Mesenchymal stem cell (in vitro differentiated cells and primary cell): ENCODE results near the gene MLLT1.

ENCODE experiments used
- DNase-seq: peaks from one replicate; pipeline ENCODE4 v3.0.0-alpha.2; 2013
- H2AFZ ChIP-seq: one replicate; pipeline ENCODE4 v1.6.1; 2013; ENCODE audit warnings: low read depth, mild to moderate bottlenecking, control low read depth, inconsistent platforms, low read length, moderate library complexity
- H2AK5ac ChIP-seq: 2 replicates; pipeline ENCODE4 v1.6.1; 2013; ENCODE audit warnings: low read length, moderate library complexity, mild to moderate bottlenecking, inconsistent platforms; ENCODE audit not compliant: severe bottlenecking
- H2BK120ac ChIP-seq: one replicate; pipeline ENCODE4 v1.6.1; 2013; ENCODE audit warnings: low read depth, mild to moderate bottlenecking, inconsistent platforms, low read length, moderate library complexity
- H2BK12ac ChIP-seq, 2 experiments: one replicate each; pipeline ENCODE4 v1.6.1; 2013; ENCODE audit warnings: inconsistent platforms in 2 of 2, low read length in 2 of 2, mild to moderate bottlenecking in 2 of 2, moderate library complexity in 2 of 2, control low read depth in 1 of 2
- H2BK15ac ChIP-seq: one replicate; pipeline ENCODE4 v1.6.1; 2013; ENCODE audit warnings: mild to moderate bottlenecking, low read depth, inconsistent platforms; ENCODE audit not compliant: poor library complexity, severe bottlenecking
- H2BK5ac ChIP-seq: 2 replicates; pipeline ENCODE4 v1.6.1; 2013; ENCODE audit warnings: low read depth, mild to moderate bottlenecking, low read length, control low read depth, inconsistent platforms; ENCODE audit not compliant: poor library complexity, severe bottlenecking
- H3K14ac ChIP-seq, 2 experiments: one replicate each; pipeline ENCODE4 v1.6.1; 2013; ENCODE audit warnings: inconsistent platforms in 2 of 2, low read length in 2 of 2, control low read depth in 1 of 2, mild to moderate bottlenecking in 1 of 2, moderate library complexity in 1 of 2
- H3K18ac ChIP-seq, 2 experiments: one replicate each; pipeline ENCODE4 v1.6.1; 2013; ENCODE audit warnings: inconsistent platforms in 2 of 2, low read length in 2 of 2, control low read depth in 1 of 2, low read depth in 1 of 2, mild to moderate bottlenecking in 1 of 2
- H3K23ac ChIP-seq, 2 experiments: one replicate each; pipeline ENCODE4 v1.6.1; 2013; ENCODE audit warnings: inconsistent platforms in 2 of 2, low read length in 2 of 2, mild to moderate bottlenecking in 2 of 2, moderate library complexity in 2 of 2, control low read depth in 1 of 2
- H3K27ac ChIP-seq: 2 replicates; pipeline ENCODE4 v1.5.1; 2013; ENCODE audit warnings: mild to moderate bottlenecking, moderate library complexity, low read length, control low read depth, inconsistent platforms; ENCODE audit not compliant: poor library complexity, severe bottlenecking
- H3K27me3 ChIP-seq, 2 experiments: 2 replicates each; pipeline versions ENCODE4 v1.6.1 to v1.7.0; 2013; ENCODE audit warnings: low read length in 2 of 2, mild to moderate bottlenecking in 2 of 2, moderate library complexity in 2 of 2, control low read depth in 1 of 2, inconsistent platforms in 1 of 2; ENCODE audit not compliant: control insufficient read depth in 1 of 2, insufficient read depth in 1 of 2
- H3K36me3 ChIP-seq, 2 experiments: 2 replicates each; pipeline versions ENCODE4 v1.6.1 to v1.7.0; 2013; ENCODE audit warnings: low read length in 2 of 2, control low read depth in 1 of 2, inconsistent platforms in 1 of 2, low read depth in 1 of 2, mild to moderate bottlenecking in 1 of 2; ENCODE audit not compliant: insufficient read depth in 2 of 2, control insufficient read depth in 1 of 2
- H3K4ac ChIP-seq, 2 experiments: one replicate each; pipeline ENCODE4 v1.6.1; 2013; ENCODE audit warnings: inconsistent platforms in 2 of 2, low read length in 2 of 2, mild to moderate bottlenecking in 2 of 2, moderate library complexity in 2 of 2, control low read depth in 1 of 2, low read depth in 1 of 2
- H3K4me1 ChIP-seq: 2 replicates; pipeline ENCODE4 v1.6.1; 2013; ENCODE audit warnings: low read depth, low read length, control low read depth; ENCODE audit not compliant: control insufficient read depth, insufficient read depth
- H3K4me2 ChIP-seq: 2 replicates; pipeline ENCODE4 v1.6.1; 2013; ENCODE audit warnings: low read length, mild to moderate bottlenecking, inconsistent platforms; ENCODE audit not compliant: poor library complexity, severe bottlenecking
- H3K4me3 ChIP-seq, 2 experiments: 2 replicates each; pipeline versions ENCODE4 v1.5.1 to v1.7.0; 2013; ENCODE audit warnings: low read length in 2 of 2, mild to moderate bottlenecking in 2 of 2, control low read depth in 1 of 2, low read depth in 1 of 2; ENCODE audit not compliant: insufficient read depth in 1 of 2
- H3K79me1 ChIP-seq: replicated peaks from 2 replicates; pipeline ENCODE4 v1.6.1; 2013; ENCODE audit warnings: mild to moderate bottlenecking, control low read depth, low read length, inconsistent platforms; ENCODE audit not compliant: poor library complexity, severe bottlenecking
- H3K9ac ChIP-seq: 2 replicates; pipeline ENCODE4 v1.7.0; 2013; ENCODE audit warnings: mild to moderate bottlenecking, low read length, moderate library complexity
- H3K9me3 ChIP-seq: 2 replicates; pipeline ENCODE4 v1.7.0; 2013; ENCODE audit warnings: mild to moderate bottlenecking, low read length; ENCODE audit not compliant: control insufficient read depth
- H4K8ac ChIP-seq: one replicate; pipeline ENCODE4 v1.6.1; 2013; ENCODE audit warnings: inconsistent platforms, mild to moderate bottlenecking, low read length, moderate library complexity
- H4K91ac ChIP-seq: one replicate; pipeline ENCODE4 v1.6.1; 2013; ENCODE audit warnings: mild to moderate bottlenecking, low read length, inconsistent platforms
- WGBS: methylation state at CpG from one replicate; pipeline ENCODE4 v1.1.7; 2013; ENCODE audit warnings: mixed read lengths; 5-methylcytosine and 5-hydroxymethylcytosine counted together

MLLT1 gene

DNA sequence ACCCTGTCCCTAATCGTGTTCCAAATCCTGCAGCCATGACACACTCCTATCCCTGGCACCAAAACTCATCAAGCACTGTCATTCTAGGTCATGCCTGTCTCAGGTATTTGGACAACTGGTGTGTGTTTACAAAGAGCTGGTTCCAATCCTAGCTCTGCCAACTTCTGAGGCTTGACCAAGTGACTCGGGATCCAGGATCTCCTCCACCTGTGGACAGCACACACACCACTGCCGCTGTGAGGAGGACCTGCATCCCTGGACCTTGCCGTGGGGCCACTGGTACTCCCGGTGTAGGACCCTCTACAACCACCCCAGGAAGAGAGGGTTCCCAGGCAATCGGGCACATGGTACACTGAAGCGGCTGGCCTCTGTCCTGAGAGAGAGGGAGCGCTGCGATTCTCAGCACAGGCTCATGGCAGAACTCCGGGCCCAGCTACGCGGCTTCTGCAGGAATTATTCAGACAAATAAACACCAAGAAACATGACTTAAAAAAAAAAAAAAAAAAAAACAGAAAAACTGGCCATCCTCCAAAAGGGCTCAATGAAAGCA lies 20.4 kb downstream of the MLLT1 start:
- Histone ChIP-seq H2AFZ (no peak overlapping the region), H3K9ac (no peak overlapping the region), H2BK120ac (no peak overlapping the region), H3K36me3 (peaks cover 55 to 62% of the 10 kb centered on the region in 2 experiments), H3K27me3 (no peaks in the 10 kb centered on the region), H3K18ac (no peak overlapping the region), H3K79me1 (peaks cover 43% of the 10 kb centered on the region), H3K4me3 (no peak overlapping the region), H2BK5ac (no peak overlapping the region), H3K9me3 (no peaks in the 10 kb centered on the region), H4K8ac (no peak overlapping the region), H3K23ac (no peak overlapping the region), H2BK15ac (no peak overlapping the region), H2AK5ac (no peak overlapping the region), H4K91ac (no peak overlapping the region), H3K14ac (no peak overlapping the region), H3K27ac (no peak overlapping the region), H3K4ac (no peak overlapping the region), H2BK12ac (no peak overlapping the region), H3K4me1 (peaks cover 11% of the 10 kb centered on the region), H3K4me2 (no peak overlapping the region)
- DNase-seq, result no peak
- WGBS, result 92% methylated on average over 12 of the region's 12 CpGs

GRCh38 chr19:6258812-6259311 lies 20.9 kb downstream of the MLLT1 start:
- Histone ChIP-seq H2BK5ac (no peak overlapping the region), H3K23ac (no peak overlapping the region)
- 98% methylated on average over 15 of the region's 15 CpGs for WGBS

DNA sequence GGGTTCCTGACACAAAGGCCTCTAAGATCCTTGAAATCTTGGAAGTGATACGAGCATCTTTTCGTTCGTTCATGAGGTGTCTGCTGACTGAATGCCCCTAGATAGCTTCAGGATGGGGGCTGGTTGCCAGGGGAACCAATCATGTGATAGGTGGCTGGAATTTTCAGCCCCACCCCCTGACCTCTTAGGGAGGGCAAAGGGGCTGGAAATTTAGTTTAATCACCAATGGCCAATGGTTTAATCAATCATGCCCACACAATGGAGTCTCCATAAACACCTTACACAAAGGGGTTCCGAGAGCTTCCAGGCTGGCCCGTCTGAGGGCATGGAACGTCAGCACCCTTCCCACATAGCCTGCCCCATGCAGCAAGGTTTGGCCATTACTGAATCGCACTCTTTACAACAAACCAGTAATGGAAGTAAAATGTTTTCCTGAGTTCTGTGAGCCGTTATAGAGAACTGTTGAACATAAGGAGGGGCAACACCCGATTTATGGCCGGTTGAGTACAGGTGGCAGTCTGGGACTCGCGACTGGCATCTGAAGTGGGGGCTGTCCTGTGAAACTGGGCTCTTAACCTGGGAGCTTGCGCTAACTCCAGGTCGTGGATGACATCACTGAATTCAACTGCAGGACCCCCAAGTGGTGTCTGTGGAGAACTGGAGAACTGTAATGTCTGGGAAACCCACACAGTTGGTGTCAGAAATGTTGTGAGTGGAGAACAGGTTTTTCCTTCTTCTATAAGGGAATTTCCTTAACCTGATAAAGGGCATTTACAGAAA lies 25.6 kb downstream of the MLLT1 start:
- Histone ChIP-seq H2AFZ (no peak overlapping the region), H3K9me3 (no peaks in the 10 kb centered on the region), H3K23ac (no peak overlapping the region), H3K4ac (no peak overlapping the region), H2BK5ac (no peak overlapping the region), H2AK5ac (no peak overlapping the region), H3K4me1 (no peaks in the 10 kb centered on the region), H3K79me1 (peaks cover 44% of the 10 kb centered on the region), H3K36me3 (peaks cover 27 to 30% of the 10 kb centered on the region in 2 experiments), H4K91ac (no peak overlapping the region), H4K8ac (no peak overlapping the region), H3K4me2 (no peak overlapping the region), H2BK120ac (no peak overlapping the region), H2BK15ac (no peak overlapping the region), H2BK12ac (no peak overlapping the region), H3K27ac (no peak overlapping the region), H3K18ac (no peak overlapping the region), H3K14ac (no peak overlapping the region), H3K4me3 (no peak overlapping the region), H3K9ac (no peak overlapping the region), H3K27me3 (no peaks in the 10 kb centered on the region)
- WGBS, result 97% methylated on average over 14 of the region's 14 CpGs
- DNase-seq, result no peak

More at GRCh38 chr19:6258812-6259311, 20.9 kb downstream of the MLLT1 start:
- H4K8ac ChIP-seq, result no peak overlapping the region
- H3K27ac ChIP-seq, result no peak overlapping the region
- H2BK12ac ChIP-seq, result no peak overlapping the region
- H2BK15ac ChIP-seq, result no peak overlapping the region
- H3K4me3 ChIP-seq, result no peak overlapping the region
- H2AK5ac ChIP-seq, result no peak overlapping the region
- no peaks in the 10 kb centered on the region for H3K9me3 ChIP-seq
- H3K4me2 ChIP-seq, result no peak overlapping the region
- H3K27me3 ChIP-seq, result no peaks in the 10 kb centered on the region
- H3K14ac ChIP-seq, result no peak overlapping the region
- no peak overlapping the region for H2BK120ac ChIP-seq
- peaks cover 47% of the 10 kb centered on the region for H3K79me1 ChIP-seq
- H4K91ac ChIP-seq, result no peak overlapping the region
- H3K36me3 ChIP-seq, result peaks cover 60 to 67% of the 10 kb centered on the region in 2 experiments
- H3K18ac ChIP-seq, result no peak overlapping the region
- peaks cover 8% of the 10 kb centered on the region for H3K4me1 ChIP-seq
- H2AFZ ChIP-seq, result no peak overlapping the region
- no peak for DNase-seq
- H3K9ac ChIP-seq, result no peak overlapping the region
- no peak overlapping the region for H3K4ac ChIP-seq

GRCh38 chr19:6252066-6252465 lies 27.7 kb downstream of the MLLT1 start:
- no peak overlapping the region for H2AFZ ChIP-seq

More at GRCh38 chr19:6252066-6252465, 27.7 kb downstream of the MLLT1 start:
- Histone ChIP-seq H2BK12ac (no peak overlapping the region), H2AK5ac (no peak overlapping the region), H3K9me3 (no peaks in the 10 kb centered on the region), H2BK120ac (no peak overlapping the region), H3K27ac (no peak overlapping the region), H3K18ac (no peak overlapping the region), H3K4me2 (no peak overlapping the region), H3K4me1 (no peaks in the 10 kb centered on the region), H3K4me3 (no peak overlapping the region), H3K27me3 (no peaks in the 10 kb centered on the region), H3K23ac (no peak overlapping the region), H3K14ac (no peak overlapping the region), H2BK5ac (no peak overlapping the region), H4K8ac (no peak overlapping the region), H2BK15ac (no peak overlapping the region), H3K36me3 (peaks cover 18 to 19% of the 10 kb centered on the region in 2 experiments), H3K79me1 (peaks cover 41% of the 10 kb centered on the region), H4K91ac (no peak overlapping the region), H3K9ac (no peak overlapping the region), H3K4ac (no peak overlapping the region)
- whole genome bisulfite sequencing, result 99% methylated on average over 7 of the region's 9 CpGs
- DNase-seq, result no peak
